ENCODE data around the gene NFIX.

DNA sequence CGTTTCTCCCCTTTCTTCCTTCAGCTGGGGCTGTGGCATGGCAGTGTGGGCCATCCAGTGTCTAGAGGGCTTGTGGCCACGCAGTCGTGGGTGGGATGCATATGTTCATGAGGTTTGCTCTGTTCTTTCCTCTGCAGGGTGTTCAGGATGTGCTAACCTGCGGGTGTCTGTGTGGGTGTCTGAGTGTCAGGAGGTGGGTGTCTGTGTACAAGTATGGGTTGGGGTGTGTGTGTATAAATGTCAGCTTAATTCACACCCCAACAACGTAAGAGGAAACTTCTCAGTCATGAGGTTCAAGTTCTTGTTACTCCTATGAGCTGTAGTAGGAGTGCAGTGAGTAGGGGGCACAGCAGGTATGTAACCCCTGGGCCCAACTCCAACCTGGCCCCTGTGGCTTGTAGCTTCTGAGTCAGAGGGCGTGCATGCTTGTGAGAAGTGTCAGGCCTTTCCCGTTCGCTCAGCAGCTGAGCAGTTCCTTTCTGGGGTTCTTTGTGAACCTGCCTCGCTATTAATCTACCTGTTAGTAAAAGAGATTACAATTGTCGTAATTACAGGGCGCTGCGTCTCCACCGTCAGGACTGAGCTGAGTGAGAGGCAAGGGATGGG, 49.1 kb downstream of the NFIX start:
- no peak for TF ChIP-seq CTCF (conservative IDR thresholded peaks at IDR 0.05 in 1 of 2, IDR thresholded peaks at IDR 0.05 in 1 of 2; ENCODE audit: extremely low read depth in 1 of 2, insufficient read depth in 1 of 2, low read depth in 1 of 2, low read length in 2 of 2)
- TF ChIP-seq EZH2 (IDR thresholded peaks at IDR 0.05; ENCODE audit: borderline replicate concordance, low read length), result no peak
